Chondrocyte (in vitro differentiated cells): ENCODE measurements around the gene RNF151. TPM values are rescaled to one million over a fixed set of nuclear protein-coding genes. Genes with fewer than 3 reads are reported as not detected.

ENCODE experiments used
- DNase-seq: peaks from one replicate; pipeline ENCODE4 v3.0.0; 2021; ENCODE audit warnings: mixed read lengths, low spot score
- H3K27ac Mint-ChIP-seq: one replicate; pipeline ENCODE4 v1.8.0; 2021; ENCODE audit warnings: mild to moderate bottlenecking, moderate library complexity, mixed read lengths; ENCODE audit not compliant: unreplicated experiment
- H3K27me3 Mint-ChIP-seq: 2 replicates; pipeline ENCODE4 v1.8.0; 2021; ENCODE audit warnings: low read depth, mixed read lengths
- H3K36me3 Mint-ChIP-seq: 2 replicates; pipeline ENCODE4 v1.8.0; 2021; ENCODE audit warnings: low read depth, mixed read lengths
- H3K4me1 Mint-ChIP-seq: 2 replicates; pipeline ENCODE4 v1.8.0; 2021; ENCODE audit warnings: low read depth, mild to moderate bottlenecking, mixed read lengths
- H3K4me3 Mint-ChIP-seq: one replicate; pipeline ENCODE4 v1.8.0; 2021; ENCODE audit warnings: mild to moderate bottlenecking, moderate library complexity, mixed read lengths; ENCODE audit not compliant: unreplicated experiment
- H3K9me3 Mint-ChIP-seq: 2 replicates; pipeline ENCODE4 v1.8.0; 2021; ENCODE audit warnings: low read depth, mixed read lengths
- total RNA-seq: library from RNA; stranded (reverse); gene quantifications from 3 replicates; pipeline ENCODE4 v1.2.1, GENCODE V29; 2021
- TF ChIP-seq, protein P1 (sequence below): fragments of 200-600 bp; sonication (generic); IDR thresholded peaks from 2 replicates; pipeline ENCODE4 v1.5.0; 2021; ENCODE audit warnings: antibody characterized with exemption, mild to moderate bottlenecking, moderate library complexity

Gene RNF151
- total RNA-seq, 1 donor from 2014 or later = not detected

DNA sequence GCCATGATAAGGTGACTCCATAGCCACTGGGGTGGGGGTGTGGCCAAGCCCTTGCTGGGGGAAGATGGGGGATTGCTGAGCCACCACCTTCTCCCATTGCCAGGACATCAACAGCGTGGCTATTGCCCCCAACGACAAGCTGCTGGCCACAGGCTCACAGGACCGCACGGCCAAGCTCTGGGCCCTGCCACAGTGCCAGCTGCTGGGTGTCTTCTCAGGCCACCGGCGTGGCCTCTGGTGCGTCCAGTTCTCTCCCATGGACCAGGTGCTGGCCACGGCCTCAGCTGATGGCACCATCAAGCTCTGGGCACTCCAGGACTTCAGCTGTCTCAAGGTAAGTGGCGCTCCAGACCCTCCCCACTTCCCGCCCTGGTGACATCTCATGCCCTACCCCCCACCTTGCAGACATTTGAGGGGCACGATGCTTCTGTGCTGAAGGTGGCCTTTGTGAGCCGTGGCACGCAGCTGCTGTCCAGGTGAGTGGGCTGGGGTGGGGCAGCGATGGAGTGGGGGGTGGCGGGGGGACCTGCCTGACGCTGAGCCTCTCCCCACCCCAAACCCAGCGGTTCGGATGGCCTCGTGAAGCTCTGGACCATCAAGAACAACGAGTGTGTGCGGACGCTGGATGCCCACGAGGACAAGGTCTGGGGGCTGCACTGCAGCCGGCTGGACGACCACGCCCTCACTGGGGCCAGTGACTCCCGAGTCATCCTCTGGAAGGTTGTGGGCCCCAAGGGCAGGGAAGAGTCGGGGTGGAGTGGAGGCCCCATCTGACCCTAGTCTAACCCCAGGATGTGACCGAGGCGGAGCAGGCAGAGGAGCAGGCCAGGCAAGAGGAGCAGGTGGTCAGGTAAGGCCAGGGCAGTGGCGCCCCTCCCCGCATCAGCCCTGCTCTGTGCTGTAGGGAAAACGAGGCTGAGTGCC lies 10.6 kb downstream of the RNF151 start:
- Mint-ChIP-seq H3K27ac (no peak overlapping the region), H3K4me3 (no peak overlapping the region), H3K27me3 (no peaks in the 10 kb centered on the region), H3K9me3 (no peaks in the 10 kb centered on the region), H3K36me3 (peaks cover 16% of the 10 kb centered on the region), H3K4me1 (peaks cover 10% of the 10 kb centered on the region)
- TF ChIP-seq, protein P1, sequence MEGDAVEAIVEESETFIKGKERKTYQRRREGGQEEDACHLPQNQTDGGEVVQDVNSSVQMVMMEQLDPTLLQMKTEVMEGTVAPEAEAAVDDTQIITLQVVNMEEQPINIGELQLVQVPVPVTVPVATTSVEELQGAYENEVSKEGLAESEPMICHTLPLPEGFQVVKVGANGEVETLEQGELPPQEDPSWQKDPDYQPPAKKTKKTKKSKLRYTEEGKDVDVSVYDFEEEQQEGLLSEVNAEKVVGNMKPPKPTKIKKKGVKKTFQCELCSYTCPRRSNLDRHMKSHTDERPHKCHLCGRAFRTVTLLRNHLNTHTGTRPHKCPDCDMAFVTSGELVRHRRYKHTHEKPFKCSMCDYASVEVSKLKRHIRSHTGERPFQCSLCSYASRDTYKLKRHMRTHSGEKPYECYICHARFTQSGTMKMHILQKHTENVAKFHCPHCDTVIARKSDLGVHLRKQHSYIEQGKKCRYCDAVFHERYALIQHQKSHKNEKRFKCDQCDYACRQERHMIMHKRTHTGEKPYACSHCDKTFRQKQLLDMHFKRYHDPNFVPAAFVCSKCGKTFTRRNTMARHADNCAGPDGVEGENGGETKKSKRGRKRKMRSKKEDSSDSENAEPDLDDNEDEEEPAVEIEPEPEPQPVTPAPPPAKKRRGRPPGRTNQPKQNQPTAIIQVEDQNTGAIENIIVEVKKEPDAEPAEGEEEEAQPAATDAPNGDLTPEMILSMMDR = no peak
- DNase-seq = no peak

DNA sequence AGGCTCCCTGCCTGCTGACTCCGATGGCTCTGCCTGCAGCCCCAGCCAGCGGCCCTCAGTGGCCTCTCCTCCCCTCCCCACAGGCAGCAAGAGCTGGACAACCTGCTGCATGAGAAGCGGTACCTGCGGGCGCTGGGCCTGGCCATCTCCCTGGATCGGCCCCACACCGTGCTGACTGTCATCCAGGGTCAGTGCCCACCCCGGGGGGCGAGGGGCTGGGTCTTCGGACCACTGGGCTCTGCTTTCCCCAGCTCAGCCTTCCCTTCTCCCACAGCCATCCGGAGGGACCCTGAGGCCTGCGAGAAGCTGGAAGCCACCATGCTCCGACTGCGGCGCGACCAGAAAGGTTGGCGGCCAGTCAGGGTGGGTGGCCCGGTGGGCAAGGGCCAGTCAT lies 11.2 kb downstream of the RNF151 start:
- Mint-ChIP-seq H3K9me3 (no peaks in the 10 kb centered on the region), H3K36me3 (peaks cover 16% of the 10 kb centered on the region), H3K4me3 (no peak overlapping the region), H3K27ac (no peak overlapping the region), H3K27me3 (no peaks in the 10 kb centered on the region), H3K4me1 (peaks cover 6% of the 10 kb centered on the region)
- no peak for DNase-seq
- TF ChIP-seq, protein P1 = no peak

GRCh38 chr16:1978476-1979120 lies 11.9 kb downstream of the RNF151 start:
- no peak for DNase-seq
- no peaks in the 10 kb centered on the region for H3K27me3 Mint-ChIP-seq
- H3K9me3 Mint-ChIP-seq = no peaks in the 10 kb centered on the region
- peaks cover 3% of the 10 kb centered on the region for H3K4me1 Mint-ChIP-seq
- no peak overlapping the region for H3K27ac Mint-ChIP-seq
- H3K4me3 Mint-ChIP-seq = no peak overlapping the region
- H3K36me3 Mint-ChIP-seq = peaks cover 16% of the 10 kb centered on the region
- TF ChIP-seq, protein P1 = no peak

GRCh38 chr16:1979271-1980029 lies 12.8 kb downstream of the RNF151 start:
- Mint-ChIP-seq H3K27me3 (no peaks in the 10 kb centered on the region), H3K4me1 (peaks cover 3% of the 10 kb centered on the region), H3K36me3 (peaks cover 16% of the 10 kb centered on the region), H3K9me3 (no peaks in the 10 kb centered on the region), H3K27ac (no peak overlapping the region), H3K4me3 (no peak overlapping the region)
- TF ChIP-seq, protein P1 = no peak
- no peak for DNase-seq
